ENCODE results near the gene ZNF469. TPM values are rescaled to one million over a fixed set of nuclear protein-coding genes. Genes with fewer than 3 reads are reported as not detected.
A peak's percentile ranks its signal among the peaks of the same experiment; 100 is the strongest.

The ZNF469 gene
- total RNA-seq, 2 donors from 2014 or later, result 0.07 to 0.54 TPM

GRCh38 chr16:88418869-88419268 is 36.1 kb downstream of the ZNF469 start:
- no peak for ATAC-seq
- DNase-seq (ENCODE audit: low spot score in 2 of 2), result no peak
- Mint-ChIP-seq H3K27ac (no peak overlapping the region), H3K9me3 (no peaks in the 10 kb centered on the region), H3K36me3 (no peaks in the 10 kb centered on the region)

GRCh38 chr16:88419790-88420189 is 37.0 kb downstream of the ZNF469 start:
- ATAC-seq, result no peak
- Mint-ChIP-seq H3K36me3 (no peaks in the 10 kb centered on the region), H3K27ac (no peak overlapping the region), H3K9me3 (no peaks in the 10 kb centered on the region)
- no peak for DNase-seq (ENCODE audit: low spot score in 2 of 2)

- DNase-seq (ENCODE audit: low spot score in 2 of 2) (no peak), ATAC-seq (no peak)
- Mint-ChIP-seq H3K36me3 (no peaks in the 10 kb centered on the region), H3K9me3 (no peaks in the 10 kb centered on the region), H3K27ac (no peak overlapping the region)
These were observed 37.7 kb downstream of the ZNF469 start for GRCh38 chr16:88420496-88420895.

GRCh38 chr16:88421301-88421700 is 38.5 kb downstream of the ZNF469 start:
- no peak overlapping the region for H3K27ac Mint-ChIP-seq
- ATAC-seq, result no peak
- DNase-seq (ENCODE audit: low spot score in 2 of 2), result no peak
- no peaks in the 10 kb centered on the region for H3K9me3 Mint-ChIP-seq
- no peaks in the 10 kb centered on the region for H3K36me3 Mint-ChIP-seq

GRCh38 chr16:88421871-88422433 is 39.2 kb downstream of the ZNF469 start:
- Mint-ChIP-seq H3K9me3 (no peaks in the 10 kb centered on the region), H3K36me3 (no peaks in the 10 kb centered on the region), H3K27ac (no peak overlapping the region)
- no peak for ATAC-seq
- DNase-seq (ENCODE audit: low spot score in 2 of 2), result no peak

- Mint-ChIP-seq H3K36me3 (no peaks in the 10 kb centered on the region), H3K27ac (no peak overlapping the region), H3K9me3 (no peaks in the 10 kb centered on the region)
- ATAC-seq (no peak), DNase-seq (ENCODE audit: low spot score in 2 of 2) (no peak)
These were observed 40.1 kb downstream of the ZNF469 start for GRCh38 chr16:88422733-88423447.

GRCh38 chr16:88423448-88423850 is 40.7 kb downstream of the ZNF469 start:
- DNase-seq (ENCODE audit: low spot score in 2 of 2) (no peak), ATAC-seq (no peak)
- Mint-ChIP-seq H3K36me3 (no peaks in the 10 kb centered on the region), H3K9me3 (no peaks in the 10 kb centered on the region), H3K27ac (no peak overlapping the region)

- Mint-ChIP-seq H3K27ac (no peak overlapping the region), H3K9me3 (no peaks in the 10 kb centered on the region), H3K36me3 (no peaks in the 10 kb centered on the region)
- ATAC-seq, result no peak
- DNase-seq (ENCODE audit: low spot score in 2 of 2), result no peak
These were observed 42.0 kb downstream of the ZNF469 start for GRCh38 chr16:88424587-88425235.

- no peaks in the 10 kb centered on the region for H3K9me3 Mint-ChIP-seq
These were observed 43.3 kb downstream of the ZNF469 start for GRCh38 chr16:88426018-88426417.

GRCh38 chr16:88427376-88427775 is 44.6 kb downstream of the ZNF469 start:
- no peaks in the 10 kb centered on the region for H3K36me3 Mint-ChIP-seq

More at GRCh38 chr16:88426018-88426417, 43.3 kb downstream of the ZNF469 start:
- DNase-seq (ENCODE audit: low spot score in 2 of 2) (no peak), ATAC-seq (no peak)
- H3K36me3 Mint-ChIP-seq, result no peaks in the 10 kb centered on the region
- H3K27ac Mint-ChIP-seq, result no peak overlapping the region

GRCh38 chr16:88428156-88428555 is 45.4 kb downstream of the ZNF469 start:
- Mint-ChIP-seq H3K27ac (no peak overlapping the region), H3K9me3 (no peaks in the 10 kb centered on the region), H3K36me3 (no peaks in the 10 kb centered on the region)
- ATAC-seq (no peak), DNase-seq (ENCODE audit: low spot score in 2 of 2) (no peak)

More at GRCh38 chr16:88427376-88427775, 44.6 kb downstream of the ZNF469 start:
- no peak for ATAC-seq
- H3K27ac Mint-ChIP-seq, result no peak overlapping the region
- no peak for DNase-seq (ENCODE audit: low spot score in 2 of 2)
- no peaks in the 10 kb centered on the region for H3K9me3 Mint-ChIP-seq

GRCh38 chr16:88428616-88429386 is 46.0 kb downstream of the ZNF469 start:
- no peaks in the 10 kb centered on the region for H3K36me3 Mint-ChIP-seq
- DNase-seq (ENCODE audit: low spot score in 2 of 2), result no peak
- ATAC-seq, result no peak
- H3K9me3 Mint-ChIP-seq, result no peaks in the 10 kb centered on the region
- H3K27ac Mint-ChIP-seq, result no peak overlapping the region

GRCh38 chr16:88429387-88430184 is 46.8 kb downstream of the ZNF469 start:
- ATAC-seq (no peak), DNase-seq (ENCODE audit: low spot score in 2 of 2) (no peak)
- no peak overlapping the region for H3K27ac Mint-ChIP-seq
- no peaks in the 10 kb centered on the region for H3K36me3 Mint-ChIP-seq
- H3K9me3 Mint-ChIP-seq, result no peaks in the 10 kb centered on the region

GRCh38 chr16:88430185-88430523 is 47.4 kb downstream of the ZNF469 start:
- no peaks in the 10 kb centered on the region for H3K9me3 Mint-ChIP-seq
- ATAC-seq (peak; percentile 25 to 45), DNase-seq (ENCODE audit: low spot score in 2 of 2) (peak in 1 of 2 donors; percentile 33)
- H3K27ac Mint-ChIP-seq, result no peak overlapping the region
- no peaks in the 10 kb centered on the region for H3K36me3 Mint-ChIP-seq

GRCh38 chr16:88430524-88431446 is 48.0 kb downstream of the ZNF469 start:
- Mint-ChIP-seq H3K27ac (no peak overlapping the region), H3K9me3 (no peaks in the 10 kb centered on the region), H3K36me3 (no peaks in the 10 kb centered on the region)
- DNase-seq (ENCODE audit: low spot score in 2 of 2), result peak in 1 of 2 donors; percentile 55
- peak; percentile 75 to 78 for ATAC-seq

Measured in activated naive CD4-positive, alpha-beta T cell treated with anti-CD3 and anti-CD28 coated beads, Interleukin-2, amount 50 U/mL, for 72 hours (primary cell).